ENCODE measurements around the gene HENMT1. TPM values are rescaled to one million over a fixed set of nuclear protein-coding genes. Genes with fewer than 3 reads are reported as not detected.
"Not testable (repeated sequence)": the region's sequence is repeated elsewhere in the genome, so short reads cannot be mapped to it uniquely, and the experiment has no call there.

The HENMT1 gene
- polyA plus RNA-seq, 1 experiment = 2.2 TPM

GRCh38 chr1:108668777-108669176 is 7.9 kb upstream of the HENMT1 start:
- Histone ChIP-seq H3K36me3 (ENCODE audit: control insufficient read depth, insufficient read depth, low read length) (no peaks in the 10 kb centered on the region), H3K27me3 (ENCODE audit: control insufficient read depth, insufficient read depth, low read length) (peaks cover 2% of the 10 kb centered on the region; the same call in 1 of the 2 replicates), H3K4me3 (ENCODE audit: low read depth, low read length) (no peak overlapping the region)
- TF ChIP-seq CTCF (IDR thresholded peaks at IDR 0.05; ENCODE audit: insufficient read depth, low read depth, low read length) = no peak
- CTCF ChIA-PET = interaction anchor here (0.7 kb wide), 1 partner anchor 119 kb away, joined by 3 read pairs; no protein-coding TSS in a partner anchor
- DNase-seq (ENCODE audit: low read depth) = no peak
- POLR2A ChIA-PET = no interaction called here

GRCh38 chr1:108667422-108667821 is 6.5 kb upstream of the HENMT1 start:
- POLR2A ChIA-PET; H3K27me3 ChIP-seq (ENCODE audit: control insufficient read depth, insufficient read depth, low read length); H3K4me3 ChIP-seq (ENCODE audit: low read depth, low read length); DNase-seq (ENCODE audit: low read depth); H3K36me3 ChIP-seq (ENCODE audit: control insufficient read depth, insufficient read depth, low read length); CTCF ChIA-PET: not testable (repeated sequence)

GRCh38 chr1:108665771-108666170 is 4.9 kb upstream of the HENMT1 start:
- Histone ChIP-seq H3K4me3 (ENCODE audit: low read depth, low read length) (no peak overlapping the region), H3K27me3 (ENCODE audit: control insufficient read depth, insufficient read depth, low read length) (no peaks in the 10 kb centered on the region), H3K36me3 (ENCODE audit: control insufficient read depth, insufficient read depth, low read length) (no peaks in the 10 kb centered on the region)
- DNase-seq (ENCODE audit: low read depth) = no peak
- ChIA-PET CTCF (interaction anchor here (1.1 to 1.4 kb wide), 2 partner anchors 22 to 105 kb away, joined by 3 to 4 read pairs; partner anchors contain the start of gene EEIG2), POLR2A (no interaction called here)
- no peak for TF ChIP-seq CTCF (IDR thresholded peaks at IDR 0.05; ENCODE audit: insufficient read depth, low read depth, low read length)

GRCh38 chr1:108665067-108665466 is 4.2 kb upstream of the HENMT1 start:
- POLR2A ChIA-PET = no interaction called here
- DNase-seq (ENCODE audit: low read depth) = no peak
- CTCF ChIA-PET = interaction anchor here (1.1 to 1.4 kb wide), 2 partner anchors 21 to 105 kb away, joined by 3 to 4 read pairs; partner anchors contain the start of gene EEIG2
- Histone ChIP-seq H3K27me3 (ENCODE audit: control insufficient read depth, insufficient read depth, low read length) (no peaks in the 10 kb centered on the region), H3K4me3 (ENCODE audit: low read depth, low read length) (no peak overlapping the region), H3K36me3 (ENCODE audit: control insufficient read depth, insufficient read depth, low read length) (no peaks in the 10 kb centered on the region)
- no peak for TF ChIP-seq CTCF (IDR thresholded peaks at IDR 0.05; ENCODE audit: insufficient read depth, low read depth, low read length)

GRCh38 chr1:108664481-108664880 is 3.6 kb upstream of the HENMT1 start:
- DNase-seq (ENCODE audit: low read depth) = no peak
- no peak overlapping the region for H3K4me3 ChIP-seq (ENCODE audit: low read depth, low read length)
- H3K27me3 ChIP-seq (ENCODE audit: control insufficient read depth, insufficient read depth, low read length) = no peaks in the 10 kb centered on the region
- H3K36me3 ChIP-seq (ENCODE audit: control insufficient read depth, insufficient read depth, low read length) = no peaks in the 10 kb centered on the region
- POLR2A ChIA-PET = no interaction called here
- CTCF ChIA-PET = interaction anchor here (1.4 kb wide), 1 partner anchor 104 kb away, joined by 3 read pairs; the partner anchor contains the start of gene EEIG2
- TF ChIP-seq CTCF (IDR thresholded peaks at IDR 0.05; ENCODE audit: insufficient read depth, low read depth, low read length) = no peak

- TF ChIP-seq CTCF (IDR thresholded peaks at IDR 0.05; ENCODE audit: insufficient read depth, low read depth, low read length) = no peak
- Histone ChIP-seq H3K36me3 (ENCODE audit: control insufficient read depth, insufficient read depth, low read length) (no peaks in the 10 kb centered on the region), H3K4me3 (ENCODE audit: low read depth, low read length) (no peak overlapping the region), H3K27me3 (ENCODE audit: control insufficient read depth, insufficient read depth, low read length) (no peaks in the 10 kb centered on the region)
- no peak for DNase-seq (ENCODE audit: low read depth)
- ChIA-PET CTCF (interaction anchor here (1.7 kb wide), 1 partner anchor 16 kb away, joined by 4 read pairs; no protein-coding TSS in a partner anchor), POLR2A (no interaction called here)
These were observed 2.2 kb upstream of the HENMT1 start for GRCh38 chr1:108663074-108663473.

Measured in BJ (cell line).